WTC11 (cell line): ENCODE data around the gene WFDC2. TPM values are rescaled to one million over a fixed set of nuclear protein-coding genes. Genes with fewer than 3 reads are reported as not detected.

Experiments
- ATAC-seq: fragments of 200-7000 bp; cut with Tn5 transposase; 2 replicates; pipeline ENCODE4 v1.10.0; 2021; ENCODE audit warnings: mild to moderate bottlenecking, moderate library complexity
- CTCF ChIA-PET: fragments of 300-600 bp; sonication (Branson Sonifier 250); formaldehyde crosslinking; loops from one replicate; lab custom pipeline; 2021; ENCODE audit warnings: antibody characterized with exemption; lab: Charles Lee
- POLR2A ChIA-PET: fragments of 350-600 bp; sonication (Branson Sonifier 250); formaldehyde crosslinking; loops from one replicate; lab custom pipeline; 2021; ENCODE audit warnings: antibody characterized with exemption; lab: Charles Lee
- DNase-seq: peaks from one replicate; pipeline ENCODE4 v3.0.0; 2021; ENCODE audit warnings: low spot score
- H3K27ac Mint-ChIP-seq: 2 replicates; pipeline ENCODE4 v1.8.0; 2021; ENCODE audit warnings: mixed read lengths
- H3K27me3 Mint-ChIP-seq: 2 replicates; pipeline ENCODE4 v1.8.0; 2021; ENCODE audit warnings: low read depth, mild to moderate bottlenecking, moderate library complexity, mixed read lengths
- H3K36me3 Mint-ChIP-seq: 2 replicates; pipeline ENCODE4 v1.8.0; 2021; ENCODE audit warnings: mixed read lengths
- H3K4me1 Mint-ChIP-seq: 2 replicates; pipeline ENCODE4 v1.8.0; 2022; ENCODE audit warnings: mixed read lengths
- H3K4me3 Mint-ChIP-seq: 2 replicates; pipeline ENCODE4 v1.8.0; 2021; ENCODE audit warnings: mild to moderate bottlenecking, moderate library complexity, mixed read lengths
- H3K9me3 Mint-ChIP-seq: 2 replicates; pipeline ENCODE4 v1.8.0; 2021; ENCODE audit warnings: mixed read lengths
- EMX1 ChIP-seq: fragments of 250-450 bp; sonication (Bioruptor Pico); IDR thresholded peaks from 2 replicates; pipeline ENCODE4 v1.8.0; 2021; ENCODE audit warnings: mild to moderate bottlenecking
- GRHL2 ChIP-seq: fragments of 250-450 bp; sonication (Bioruptor Pico); IDR thresholded peaks from 2 replicates; pipeline ENCODE4 v1.8.0; 2022; ENCODE audit warnings: mild to moderate bottlenecking, moderate library complexity; ENCODE audit not compliant: insufficient replicate concordance, severe bottlenecking
- HMGXB4 ChIP-seq: sonication (generic); formaldehyde crosslinking; IDR thresholded peaks from 2 replicates; pipeline ENCODE4 v1.8.1; 2023; ENCODE audit warnings: mild to moderate bottlenecking, moderate library complexity, missing genetic modification reagents
- NR1H2 ChIP-seq: sonication (generic); formaldehyde crosslinking; IDR thresholded peaks from 2 replicates; pipeline ENCODE4 v1.9.0; 2021; ENCODE audit warnings: mild to moderate bottlenecking, moderate library complexity, missing genetic modification reagents
- NR2C2 ChIP-seq: sonication (generic); formaldehyde crosslinking; IDR thresholded peaks from 2 replicates; pipeline ENCODE4 v1.8.0; 2022; ENCODE audit warnings: mild to moderate bottlenecking, missing genetic modification reagents
- NR3C1 ChIP-seq: sonication (generic); formaldehyde crosslinking; conservative IDR thresholded peaks from 2 replicates; pipeline ENCODE4 v1.8.1; 2023; ENCODE audit warnings: low read depth, mild to moderate bottlenecking, missing genetic modification reagents
- STAT6 ChIP-seq: sonication (generic); formaldehyde crosslinking; conservative IDR thresholded peaks from 2 replicates; pipeline ENCODE4 v1.8.1; 2023; ENCODE audit warnings: mild to moderate bottlenecking, low read depth, missing genetic modification reagents, moderate library complexity
- USF1 ChIP-seq: sonication (generic); formaldehyde crosslinking; IDR thresholded peaks from 2 replicates; pipeline ENCODE4 v1.8.0; 2022; ENCODE audit warnings: mild to moderate bottlenecking, missing genetic modification reagents
- USF2 ChIP-seq: sonication (generic); formaldehyde crosslinking; IDR thresholded peaks from 2 replicates; pipeline ENCODE4 v1.8.1; 2023; ENCODE audit warnings: mild to moderate bottlenecking, missing genetic modification reagents, moderate library complexity
- ZMAT4 ChIP-seq: fragments of 250-450 bp; sonication (Bioruptor Pico); IDR thresholded peaks from 2 replicates; pipeline ENCODE4 v1.9.0; 2021; ENCODE audit warnings: mild to moderate bottlenecking
- ZNF138 ChIP-seq: sonication (generic); formaldehyde crosslinking; conservative IDR thresholded peaks from 2 replicates; pipeline ENCODE4 v1.8.1; 2022; ENCODE audit warnings: mild to moderate bottlenecking, moderate library complexity, missing genetic modification reagents
- ZNF281 ChIP-seq: sonication (generic); formaldehyde crosslinking; IDR thresholded peaks from 2 replicates; pipeline ENCODE4 v1.8.0; 2023; ENCODE audit warnings: mild to moderate bottlenecking, missing genetic modification reagents
- ZNF317 ChIP-seq: sonication (generic); formaldehyde crosslinking; IDR thresholded peaks from 2 replicates; pipeline ENCODE4 v1.8.1; 2023; ENCODE audit warnings: low read depth, mild to moderate bottlenecking, moderate library complexity, missing genetic modification reagents, borderline replicate concordance
- ZNF425 ChIP-seq: fragments of 250-450 bp; sonication (Bioruptor Pico); conservative IDR thresholded peaks from 2 replicates; pipeline ENCODE4 v1.9.0; 2021; ENCODE audit warnings: mild to moderate bottlenecking
- total RNA-seq: library from RNA; stranded (reverse); gene quantifications from 3 replicates; pipeline ENCODE4 v1.2.3, GENCODE V29; 2021

Gene WFDC2
- total RNA-seq, 1 experiment from 2014 or later = 76.4 TPM

GRCh38 chr20:45452772-45453691 lies 16.5 kb upstream of the WFDC2 start:
- TF ChIP-seq ZNF425 (CRISPR knock-in tag) (no peak), ZNF138 (CRISPR knock-in tag) (no peak), GRHL2 (CRISPR knock-in tag) (no peak), HMGXB4 (CRISPR knock-in tag) (no peak), STAT6 (CRISPR knock-in tag) (no peak), ZNF317 (CRISPR knock-in tag) (peak; percentile 84), NR1H2 (no peak)
- H3K9me3 Mint-ChIP-seq = no peaks in the 10 kb centered on the region
- H3K4me1 Mint-ChIP-seq = peaks cover 3% of the 10 kb centered on the region; the same call in 1 of the 2 replicates
- DNase-seq = no peak
- H3K27ac Mint-ChIP-seq = no peak overlapping the region
- H3K27me3 Mint-ChIP-seq = no peaks in the 10 kb centered on the region
- ATAC-seq = no peak
- H3K4me3 Mint-ChIP-seq = no peak overlapping the region
- H3K36me3 Mint-ChIP-seq = no peaks in the 10 kb centered on the region
- ChIA-PET CTCF (interaction anchor here (0.5 to 8.1 kb wide), 19 partner anchors 10 to 318 kb away, joined by 3 to 67 read pairs (median 7); partner anchors contain the start of genes SYS1 and WFDC2), POLR2A (interaction anchor here (1.0 to 1.4 kb wide), 2 partner anchors 48 to 50 kb away, joined by 3 to 4 read pairs; no protein-coding TSS in a partner anchor)

GRCh38 chr20:45456632-45457031 lies 12.9 kb upstream of the WFDC2 start:
- H3K4me3 Mint-ChIP-seq = no peak overlapping the region
- peak; percentile 84 for ATAC-seq
- TF ChIP-seq ZNF281 (CRISPR knock-in tag) (no peak), ZMAT4 (CRISPR knock-in tag) (no peak), EMX1 (no peak), NR3C1 (CRISPR knock-in tag) (no peak), NR2C2 (CRISPR knock-in tag) (no peak), USF2 (peak; percentile 26; the same call in 1 of the 2 replicates), USF1 (CRISPR knock-in tag) (no peak; the same call in 1 of the 2 replicates)
- TF ChIP-seq, all 79 proteins: peak for 1
- Mint-ChIP-seq H3K36me3 (no peaks in the 10 kb centered on the region), H3K9me3 (no peaks in the 10 kb centered on the region), H3K4me1 (peaks cover 3% of the 10 kb centered on the region; the same call in 1 of the 2 replicates), H3K27ac (no peak overlapping the region), H3K27me3 (no peaks in the 10 kb centered on the region)
- CTCF ChIA-PET = interaction anchor here (8.1 kb wide), 1 partner anchor 84 kb away, joined by 67 read pairs; no protein-coding TSS in a partner anchor
- DNase-seq = peak; percentile 61
- POLR2A ChIA-PET = no interaction called here
